GM23338 (cell line): ENCODE results near the gene NR1I2. TPM values are rescaled to one million over a fixed set of nuclear protein-coding genes. Genes with fewer than 3 reads are reported as not detected.
A peak's percentile ranks its signal among the peaks of the same experiment; 100 is the strongest.

Experiments used
- ATAC-seq: fragments of 200-7000 bp; cut with Tn5 transposase; 3 replicates; pipeline ENCODE4 v1.9.1; 2020
- DNase-seq: peaks from one replicate; pipeline ENCODE4 v3.0.0-alpha.2; 2015; ENCODE audit warnings: low spot score
- H2AFZ ChIP-seq: fragments of 200-600 bp; sonication (generic); 2 replicates; pipeline ENCODE4 v1.8.0; 2016; ENCODE audit warnings: antibody characterized with exemption, mild to moderate bottlenecking, moderate library complexity
- H3F3A ChIP-seq: fragments of 200-600 bp; sonication (generic); replicated peaks from 2 replicates; pipeline ENCODE4 v1.8.0; 2017; ENCODE audit warnings: antibody characterized with exemption, mixed run types, low read depth
- H3K27ac ChIP-seq: fragments of 200-600 bp; sonication (generic); 2 replicates; pipeline ENCODE4 v1.6.1; 2016; ENCODE audit warnings: low read depth
- H3K27me3 ChIP-seq: fragments of 200-600 bp; sonication (generic); 2 replicates; pipeline ENCODE4 v1.8.0; 2016; ENCODE audit warnings: mild to moderate bottlenecking, mixed run types, moderate library complexity; ENCODE audit not compliant: insufficient read depth
- H3K36me3 ChIP-seq: fragments of 200-600 bp; sonication (generic); 2 replicates; pipeline ENCODE4 v1.8.0; 2016; ENCODE audit warnings: mild to moderate bottlenecking; ENCODE audit not compliant: insufficient read depth
- H3K4me1 ChIP-seq: fragments of 200-600 bp; sonication (generic); 2 replicates; pipeline ENCODE4 v1.8.0; 2016; ENCODE audit warnings: mild to moderate bottlenecking, moderate library complexity; ENCODE audit not compliant: insufficient read depth
- H3K4me2 ChIP-seq: fragments of 200-600 bp; sonication (generic); 2 replicates; pipeline ENCODE4 v1.7.1; 2017; ENCODE audit warnings: mixed run types
- H3K4me3 ChIP-seq: fragments of 200-600 bp; sonication (generic); 2 replicates; pipeline ENCODE4 v1.6.1; 2016; ENCODE audit warnings: mixed run types
- H3K79me2 ChIP-seq: fragments of 200-600 bp; sonication (generic); replicated peaks from 2 replicates; pipeline ENCODE4 v1.8.0; 2017; ENCODE audit warnings: mild to moderate bottlenecking; ENCODE audit not compliant: insufficient read depth
- H3K9me2 ChIP-seq: fragments of 200-600 bp; sonication (generic); 2 replicates; pipeline ENCODE4 v1.8.0; 2017; ENCODE audit not compliant: insufficient read depth
- H4K20me1 ChIP-seq: fragments of 200-600 bp; sonication (generic); replicated peaks from 2 replicates; pipeline ENCODE4 v1.8.0; 2017; ENCODE audit warnings: mild to moderate bottlenecking; ENCODE audit not compliant: insufficient read depth
- H3K27ac Mint-ChIP-seq: 2 replicates; pipeline ENCODE4 v1.8.0; 2020; ENCODE audit warnings: inconsistent platforms, mild to moderate bottlenecking, moderate library complexity, mixed read lengths
- H3K27me3 Mint-ChIP-seq: 3 replicates; pipeline ENCODE4 v1.8.0; 2022; ENCODE audit warnings: low read depth, mild to moderate bottlenecking, moderate library complexity, mixed read lengths, inconsistent platforms; ENCODE audit not compliant: insufficient read depth, poor library complexity
- H3K36me3 Mint-ChIP-seq: 3 replicates; pipeline ENCODE4 v1.8.0; 2021; ENCODE audit warnings: low read depth, mild to moderate bottlenecking, inconsistent platforms, moderate library complexity, mixed read lengths
- H3K4me1 Mint-ChIP-seq: 3 replicates; pipeline ENCODE4 v1.8.0; 2020; ENCODE audit warnings: mild to moderate bottlenecking, inconsistent platforms, mixed read lengths
- H3K4me3 Mint-ChIP-seq: 3 replicates; pipeline ENCODE4 v1.8.0; 2021; ENCODE audit warnings: moderate library complexity, mild to moderate bottlenecking, inconsistent platforms, mixed read lengths
- H3K9me3 Mint-ChIP-seq: 3 replicates; pipeline ENCODE4 v1.8.0; 2020; ENCODE audit warnings: moderate library complexity, mild to moderate bottlenecking, inconsistent platforms, mixed read lengths
- CREB1 ChIP-seq: fragments of 250-450 bp; sonication (Bioruptor Pico); IDR thresholded peaks from 2 replicates; pipeline ENCODE4 v1.5.0; 2020; ENCODE audit warnings: low read depth, mild to moderate bottlenecking, moderate library complexity
- ETS1 ChIP-seq: IDR thresholded peaks from 2 replicates; pipeline ENCODE4 v1.6.1; 2016; ENCODE audit warnings: antibody characterized with exemption
- EZH2 ChIP-seq: fragments of 200-600 bp; sonication (generic); IDR thresholded peaks from one replicate; pipeline ENCODE4 v1.8.0; 2017; ENCODE audit warnings: antibody characterized with exemption, mild to moderate bottlenecking, low read depth; ENCODE audit not compliant: unreplicated experiment
- EZH2phosphoT487 ChIP-seq: fragments of 200-600 bp; sonication (generic); IDR thresholded peaks from one replicate; pipeline ENCODE4 v1.8.1; 2018; ENCODE audit warnings: antibody characterized with exemption; ENCODE audit not compliant: unreplicated experiment
- JUNB ChIP-seq: IDR thresholded peaks from one replicate; pipeline ENCODE4 v1.6.1; 2016; ENCODE audit warnings: antibody characterized with exemption; ENCODE audit not compliant: unreplicated experiment
- NANOG ChIP-seq: IDR thresholded peaks from 2 replicates; pipeline ENCODE4 v1.6.1; 2016; ENCODE audit warnings: antibody characterized with exemption, borderline replicate concordance
- POLR2AphosphoS5 ChIP-seq: IDR thresholded peaks from 2 replicates; pipeline ENCODE4 v1.6.1; 2016; ENCODE audit warnings: antibody characterized with exemption, low read depth
- ZNF114 ChIP-seq: fragments of 250-450 bp; sonication (Bioruptor Pico); IDR thresholded peaks from 2 replicates; pipeline ENCODE4 v1.5.0; 2020; ENCODE audit warnings: mild to moderate bottlenecking, moderate library complexity
- ZNF331 ChIP-seq: fragments of 250-450 bp; sonication (Bioruptor Pico); IDR thresholded peaks from 2 replicates; pipeline ENCODE4 v1.5.0; 2020; ENCODE audit warnings: low read depth, mild to moderate bottlenecking, moderate library complexity
- polyA plus RNA-seq: library from polyadenylated mRNA; unstranded; fragments of >200 nt; fragmentation: Nextera tagmentation; extraction: Ambion mirVana; gene quantifications from 2 replicates; pipeline ENCODE4 v1.2.1, GENCODE V29; 2016
- total RNA-seq: library from RNA; depleted of rRNA; stranded (reverse); fragments of >200 nt; shearing (Covaris generic); gene quantifications from 2 replicates; pipeline ENCODE4 v1.2.3, GENCODE V29; 2014
- TF ChIP-seq, protein P1 (sequence below), 2 experiments: fragments of 200-600 bp in 1 of 2; sonication (generic) in 1 of 2; conservative IDR thresholded peaks; 2 replicates each; pipeline versions ENCODE4 v1.5.1 to v1.6.1; 2016 to 2017; ENCODE audit warnings: antibody characterized with exemption in 2 of 2, low read depth in 2 of 2, mild to moderate bottlenecking in 2 of 2, moderate library complexity in 1 of 2
- TF ChIP-seq, protein P2 (sequence below): IDR thresholded peaks from one replicate; pipeline ENCODE4 v1.6.1; 2018; ENCODE audit warnings: antibody characterized with exemption; ENCODE audit not compliant: unreplicated experiment

The NR1I2 gene
- total and polyA plus RNA-seq, 2 experiments from 2014 or later = 0.89 to 4.4 TPM

- TF ChIP-seq, protein P1, sequence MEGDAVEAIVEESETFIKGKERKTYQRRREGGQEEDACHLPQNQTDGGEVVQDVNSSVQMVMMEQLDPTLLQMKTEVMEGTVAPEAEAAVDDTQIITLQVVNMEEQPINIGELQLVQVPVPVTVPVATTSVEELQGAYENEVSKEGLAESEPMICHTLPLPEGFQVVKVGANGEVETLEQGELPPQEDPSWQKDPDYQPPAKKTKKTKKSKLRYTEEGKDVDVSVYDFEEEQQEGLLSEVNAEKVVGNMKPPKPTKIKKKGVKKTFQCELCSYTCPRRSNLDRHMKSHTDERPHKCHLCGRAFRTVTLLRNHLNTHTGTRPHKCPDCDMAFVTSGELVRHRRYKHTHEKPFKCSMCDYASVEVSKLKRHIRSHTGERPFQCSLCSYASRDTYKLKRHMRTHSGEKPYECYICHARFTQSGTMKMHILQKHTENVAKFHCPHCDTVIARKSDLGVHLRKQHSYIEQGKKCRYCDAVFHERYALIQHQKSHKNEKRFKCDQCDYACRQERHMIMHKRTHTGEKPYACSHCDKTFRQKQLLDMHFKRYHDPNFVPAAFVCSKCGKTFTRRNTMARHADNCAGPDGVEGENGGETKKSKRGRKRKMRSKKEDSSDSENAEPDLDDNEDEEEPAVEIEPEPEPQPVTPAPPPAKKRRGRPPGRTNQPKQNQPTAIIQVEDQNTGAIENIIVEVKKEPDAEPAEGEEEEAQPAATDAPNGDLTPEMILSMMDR (conservative IDR thresholded peaks at IDR 0.05; ENCODE audit: low read depth in 2 of 2) = no peak
- TF ChIP-seq ZNF114 (CRISPR knock-in tag) (no peak), POLR2AphosphoS5 (no peak), NANOG (no peak)
- TF ChIP-seq, protein P2, sequence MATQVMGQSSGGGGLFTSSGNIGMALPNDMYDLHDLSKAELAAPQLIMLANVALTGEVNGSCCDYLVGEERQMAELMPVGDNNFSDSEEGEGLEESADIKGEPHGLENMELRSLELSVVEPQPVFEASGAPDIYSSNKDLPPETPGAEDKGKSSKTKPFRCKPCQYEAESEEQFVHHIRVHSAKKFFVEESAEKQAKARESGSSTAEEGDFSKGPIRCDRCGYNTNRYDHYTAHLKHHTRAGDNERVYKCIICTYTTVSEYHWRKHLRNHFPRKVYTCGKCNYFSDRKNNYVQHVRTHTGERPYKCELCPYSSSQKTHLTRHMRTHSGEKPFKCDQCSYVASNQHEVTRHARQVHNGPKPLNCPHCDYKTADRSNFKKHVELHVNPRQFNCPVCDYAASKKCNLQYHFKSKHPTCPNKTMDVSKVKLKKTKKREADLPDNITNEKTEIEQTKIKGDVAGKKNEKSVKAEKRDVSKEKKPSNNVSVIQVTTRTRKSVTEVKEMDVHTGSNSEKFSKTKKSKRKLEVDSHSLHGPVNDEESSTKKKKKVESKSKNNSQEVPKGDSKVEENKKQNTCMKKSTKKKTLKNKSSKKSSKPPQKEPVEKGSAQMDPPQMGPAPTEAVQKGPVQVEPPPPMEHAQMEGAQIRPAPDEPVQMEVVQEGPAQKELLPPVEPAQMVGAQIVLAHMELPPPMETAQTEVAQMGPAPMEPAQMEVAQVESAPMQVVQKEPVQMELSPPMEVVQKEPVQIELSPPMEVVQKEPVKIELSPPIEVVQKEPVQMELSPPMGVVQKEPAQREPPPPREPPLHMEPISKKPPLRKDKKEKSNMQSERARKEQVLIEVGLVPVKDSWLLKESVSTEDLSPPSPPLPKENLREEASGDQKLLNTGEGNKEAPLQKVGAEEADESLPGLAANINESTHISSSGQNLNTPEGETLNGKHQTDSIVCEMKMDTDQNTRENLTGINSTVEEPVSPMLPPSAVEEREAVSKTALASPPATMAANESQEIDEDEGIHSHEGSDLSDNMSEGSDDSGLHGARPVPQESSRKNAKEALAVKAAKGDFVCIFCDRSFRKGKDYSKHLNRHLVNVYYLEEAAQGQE = no peak
Observed at GRCh38 chr3:119796368-119796767, 14.5 kb downstream of the NR1I2 start (continued).

- H4K20me1 ChIP-seq = no peaks in the 10 kb centered on the region
- no peaks in the 10 kb centered on the region for H3K36me3 Mint-ChIP-seq
- TF ChIP-seq, protein P2 = no peak
- TF ChIP-seq ZNF114 (CRISPR knock-in tag) (no peak), JUNB (no peak), POLR2AphosphoS5 (no peak), CREB1 (CRISPR knock-in tag) (no peak), ETS1 (no peak), EZH2phosphoT487 (no peak), ZNF331 (CRISPR knock-in tag) (no peak), NANOG (no peak), EZH2 (no peak)
Observed at GRCh38 chr3:119796785-119797184, 14.9 kb downstream of the NR1I2 start.

More at GRCh38 chr3:119796785-119797184, 14.9 kb downstream of the NR1I2 start:
- Histone ChIP-seq H3K27me3 (no peaks in the 10 kb centered on the region), H3K4me1 (peaks cover 9% of the 10 kb centered on the region; the same call in 1 of the 2 replicates), H2AFZ (peak overlapping the region; percentile 74), H3K36me3 (no peaks in the 10 kb centered on the region), H3F3A (no peaks in the 10 kb centered on the region), H3K9me2 (peaks cover 7% of the 10 kb centered on the region; the same call in 1 of the 2 replicates), H3K4me2 (no peak overlapping the region), H3K27ac (no peak overlapping the region), H3K4me3 (no peak overlapping the region), H3K79me2 (no peaks in the 10 kb centered on the region)
- ATAC-seq = no peak
- H3K4me3 Mint-ChIP-seq = no peak overlapping the region
- no peaks in the 10 kb centered on the region for H3K9me3 Mint-ChIP-seq
- peaks cover 5% of the 10 kb centered on the region for H3K27me3 Mint-ChIP-seq
- no peak for DNase-seq
- H3K4me1 Mint-ChIP-seq = peaks cover 11% of the 10 kb centered on the region
- no peak overlapping the region for H3K27ac Mint-ChIP-seq
